GM23338 (cell line): Measurements from ENCODE around the gene NIT2.

Experiments used
- CTCF ChIP-seq, 2 experiments: fragments of 200-600 bp in 1 of 2; sonication (generic) in 1 of 2; conservative IDR thresholded peaks; 2 replicates each; pipeline versions ENCODE4 v1.5.1 to v1.6.1; 2016 to 2017; ENCODE audit warnings: antibody characterized with exemption in 2 of 2, low read depth in 2 of 2, mild to moderate bottlenecking in 2 of 2, moderate library complexity in 1 of 2
- EZH2 ChIP-seq: fragments of 200-600 bp; sonication (generic); IDR thresholded peaks from one replicate; pipeline ENCODE4 v1.8.0; 2017; ENCODE audit warnings: antibody characterized with exemption, mild to moderate bottlenecking, low read depth; ENCODE audit not compliant: unreplicated experiment
- EZH2phosphoT487 ChIP-seq: fragments of 200-600 bp; sonication (generic); IDR thresholded peaks from one replicate; pipeline ENCODE4 v1.8.1; 2018; ENCODE audit warnings: antibody characterized with exemption; ENCODE audit not compliant: unreplicated experiment
- JUNB ChIP-seq: IDR thresholded peaks from one replicate; pipeline ENCODE4 v1.6.1; 2016; ENCODE audit warnings: antibody characterized with exemption; ENCODE audit not compliant: unreplicated experiment
- POLR2AphosphoS5 ChIP-seq: IDR thresholded peaks from 2 replicates; pipeline ENCODE4 v1.6.1; 2016; ENCODE audit warnings: antibody characterized with exemption, low read depth
- STAT1 ChIP-seq: IDR thresholded peaks from one replicate; pipeline ENCODE4 v1.6.1; 2016; ENCODE audit warnings: antibody characterized with exemption; ENCODE audit not compliant: unreplicated experiment
- TF ChIP-seq, protein P1 (sequence below): IDR thresholded peaks from one replicate; pipeline ENCODE4 v1.6.1; 2018; ENCODE audit warnings: antibody characterized with exemption; ENCODE audit not compliant: unreplicated experiment

DNA sequence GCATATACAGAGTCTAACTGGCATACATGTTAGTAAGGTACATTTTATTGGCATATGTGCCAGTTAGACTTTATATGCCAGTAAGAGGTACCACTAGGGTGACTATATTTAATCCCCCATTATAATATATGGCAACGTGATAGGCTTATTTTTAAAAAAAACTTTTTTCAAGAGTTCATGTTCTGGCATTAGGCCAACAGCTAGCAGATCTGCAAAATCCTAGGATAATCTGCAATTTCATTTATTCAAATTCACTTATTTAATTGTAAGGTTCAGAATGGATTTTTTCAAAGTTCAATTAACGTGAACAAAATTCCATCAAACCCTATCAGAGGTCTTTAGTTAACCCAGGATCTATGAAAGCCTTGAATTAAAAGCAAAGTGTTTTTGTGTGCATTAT lies 31.9 kb downstream of the NIT2 start:
- TF ChIP-seq, protein P1, sequence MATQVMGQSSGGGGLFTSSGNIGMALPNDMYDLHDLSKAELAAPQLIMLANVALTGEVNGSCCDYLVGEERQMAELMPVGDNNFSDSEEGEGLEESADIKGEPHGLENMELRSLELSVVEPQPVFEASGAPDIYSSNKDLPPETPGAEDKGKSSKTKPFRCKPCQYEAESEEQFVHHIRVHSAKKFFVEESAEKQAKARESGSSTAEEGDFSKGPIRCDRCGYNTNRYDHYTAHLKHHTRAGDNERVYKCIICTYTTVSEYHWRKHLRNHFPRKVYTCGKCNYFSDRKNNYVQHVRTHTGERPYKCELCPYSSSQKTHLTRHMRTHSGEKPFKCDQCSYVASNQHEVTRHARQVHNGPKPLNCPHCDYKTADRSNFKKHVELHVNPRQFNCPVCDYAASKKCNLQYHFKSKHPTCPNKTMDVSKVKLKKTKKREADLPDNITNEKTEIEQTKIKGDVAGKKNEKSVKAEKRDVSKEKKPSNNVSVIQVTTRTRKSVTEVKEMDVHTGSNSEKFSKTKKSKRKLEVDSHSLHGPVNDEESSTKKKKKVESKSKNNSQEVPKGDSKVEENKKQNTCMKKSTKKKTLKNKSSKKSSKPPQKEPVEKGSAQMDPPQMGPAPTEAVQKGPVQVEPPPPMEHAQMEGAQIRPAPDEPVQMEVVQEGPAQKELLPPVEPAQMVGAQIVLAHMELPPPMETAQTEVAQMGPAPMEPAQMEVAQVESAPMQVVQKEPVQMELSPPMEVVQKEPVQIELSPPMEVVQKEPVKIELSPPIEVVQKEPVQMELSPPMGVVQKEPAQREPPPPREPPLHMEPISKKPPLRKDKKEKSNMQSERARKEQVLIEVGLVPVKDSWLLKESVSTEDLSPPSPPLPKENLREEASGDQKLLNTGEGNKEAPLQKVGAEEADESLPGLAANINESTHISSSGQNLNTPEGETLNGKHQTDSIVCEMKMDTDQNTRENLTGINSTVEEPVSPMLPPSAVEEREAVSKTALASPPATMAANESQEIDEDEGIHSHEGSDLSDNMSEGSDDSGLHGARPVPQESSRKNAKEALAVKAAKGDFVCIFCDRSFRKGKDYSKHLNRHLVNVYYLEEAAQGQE: no peak
- TF ChIP-seq CTCF (conservative IDR thresholded peaks at IDR 0.05; ENCODE audit: low read depth in 2 of 2): no peak
- no peak for TF ChIP-seq EZH2
- no peak for TF ChIP-seq JUNB
- no peak for TF ChIP-seq EZH2phosphoT487
- no peak for TF ChIP-seq POLR2AphosphoS5
- no peak for TF ChIP-seq STAT1
